ENCODE data around the gene CLCNKA. TPM values are rescaled to one million over a fixed set of nuclear protein-coding genes. Genes with fewer than 3 reads are reported as not detected.

CLCNKA gene
- total RNA-seq, 1 experiment from 2014 or later = 0.10 TPM

GRCh38 chr1:16009030-16009460 lies 12.8 kb upstream of the CLCNKA start:
- ChIA-PET CTCF (interaction anchor here (0.6 to 1.9 kb wide), 4 partner anchors 64 to 217 kb away, joined by 3 to 4 read pairs (median 4); partner anchors contain the start of gene FAM131C), POLR2A (no interaction called here), RAD21 (ENCODE audit: low non-redundant PET in 1 of 2, low total read pairs in 2 of 2, uncharacterized antibody in 2 of 2, unreplicated experiment in 2 of 2) (no interaction called here)
- TF ChIP-seq ZFX (IDR thresholded peaks at IDR 0.05) (no peak), YY1 (IDR thresholded peaks at IDR 0.05; ENCODE audit: extremely low read depth, insufficient replicate concordance, low read depth, low read length) (no peak), FOSL1 (IDR thresholded peaks at IDR 0.05; ENCODE audit: low read depth) (no peak), CTCF (IDR thresholded peaks at IDR 0.05 in 2 of 3, conservative IDR thresholded peaks at IDR 0.05 in 1 of 3; ENCODE audit: borderline replicate concordance in 1 of 3, insufficient read depth in 1 of 3, low read depth in 2 of 3, low read length in 2 of 3) (peak; percentile 95 to 99 (median 95)), EZH2phosphoT487 (IDR thresholded peaks at IDR 0.05; ENCODE audit: borderline replicate concordance) (no peak), MAX (IDR thresholded peaks at IDR 0.05) (no peak), ELF1 (IDR thresholded peaks at IDR 0.05; ENCODE audit: borderline replicate concordance, low read depth) (no peak), RAD21 (IDR thresholded peaks at IDR 0.05; ENCODE audit: low read depth) (peak; percentile 99)
- intact Hi-C loops (cut with micrococcal nuclease) = loop anchor here (1.0 to 10.0 kb wide), 3 partner anchors 47 to 176 kb away; partner anchors contain the start of gene FAM131C
- no peaks in the 10 kb centered on the region for H4K20me1 ChIP-seq (ENCODE audit: insufficient read depth)
- H3K4me1 ChIP-seq (ENCODE audit: control insufficient read depth in 1 of 2, insufficient read depth in 2 of 2, low read length in 2 of 2) = peaks cover 10 to 27% of the 10 kb centered on the region in 2 experiments
- no peak overlapping the region for H3K27ac ChIP-seq (ENCODE audit: low read depth, low read length)
- H3K27me3 ChIP-seq (ENCODE audit: insufficient read depth, low read length) = no peaks in the 10 kb centered on the region
- no peak overlapping the region for H3K4me3 ChIP-seq (replicated peaks in 1 of 2; ENCODE audit: low read depth in 1 of 2, low read length in 2 of 2)
- H3K79me2 ChIP-seq (ENCODE audit: insufficient read depth, low read length) = no peaks in the 10 kb centered on the region
- no peaks in the 10 kb centered on the region for H3K9me2 ChIP-seq (ENCODE audit: insufficient read depth)
- BruUV-seq (replicated peaks) = no TSS peak
- DNase-seq (ENCODE audit: low read depth, low spot score) (peak; percentile 64), ATAC-seq (peak; percentile 73)
- H3K36me3 ChIP-seq (ENCODE audit: control insufficient read depth in 1 of 2, insufficient read depth in 2 of 2, low read length in 2 of 2) = no peaks in the 10 kb centered on the region
- no peak overlapping the region for H3K4me2 ChIP-seq (ENCODE audit: low read length)
- no peak overlapping the region for H2AFZ ChIP-seq (ENCODE audit: low read depth, low read length, poor library complexity, severe bottlenecking)
- no peak overlapping the region for H3K9ac ChIP-seq (ENCODE audit: low read length)
- no peaks in the 10 kb centered on the region for H3K9me3 ChIP-seq (ENCODE audit: control insufficient read depth in 1 of 2, insufficient read depth in 1 of 2, low read depth in 1 of 2, low read length in 2 of 2)
